ENCODE measurements around the gene SMIM44.
"Not testable (repeated sequence)": the region's sequence is repeated elsewhere in the genome, so short reads cannot be mapped to it uniquely, and the experiment has no call there.

Gene SMIM44

DNA sequence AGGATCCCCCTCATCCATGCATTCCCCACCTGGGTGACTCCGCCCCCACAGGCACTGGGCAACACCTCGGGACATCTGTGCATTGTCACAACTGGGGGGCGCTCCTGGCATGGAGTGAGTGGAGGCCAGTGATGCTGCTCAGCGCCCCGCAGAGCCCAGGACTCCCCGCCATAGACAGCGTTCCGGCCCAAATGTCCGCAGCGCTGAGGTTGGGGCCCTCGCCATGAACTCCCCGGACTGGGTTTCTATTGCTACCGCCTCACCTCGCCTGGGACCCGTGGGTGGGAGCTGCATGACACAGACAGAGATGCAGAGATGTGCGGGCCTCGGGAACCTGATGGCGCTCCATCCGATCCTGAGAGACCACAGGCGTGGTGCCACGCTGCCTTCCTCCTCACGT lies 27.5 kb upstream of the SMIM44 start:
- Histone ChIP-seq H4K20me1 (peaks cover 86% of the 10 kb centered on the region), H3K9ac (no peak overlapping the region), H3K27ac (no peak overlapping the region), H3K27me3 (no peaks in the 10 kb centered on the region), H3K4me3 (no peak overlapping the region), H3K36me3 (peaks cover 64% of the 10 kb centered on the region), H3K9me3 (no peaks in the 10 kb centered on the region), H3K4me2 (no peak overlapping the region), H3K4me1 (peaks cover 79% of the 10 kb centered on the region)
- no peak for TF ChIP-seq Cebpa-rat (IDR thresholded peaks at IDR 0.05)

DNA sequence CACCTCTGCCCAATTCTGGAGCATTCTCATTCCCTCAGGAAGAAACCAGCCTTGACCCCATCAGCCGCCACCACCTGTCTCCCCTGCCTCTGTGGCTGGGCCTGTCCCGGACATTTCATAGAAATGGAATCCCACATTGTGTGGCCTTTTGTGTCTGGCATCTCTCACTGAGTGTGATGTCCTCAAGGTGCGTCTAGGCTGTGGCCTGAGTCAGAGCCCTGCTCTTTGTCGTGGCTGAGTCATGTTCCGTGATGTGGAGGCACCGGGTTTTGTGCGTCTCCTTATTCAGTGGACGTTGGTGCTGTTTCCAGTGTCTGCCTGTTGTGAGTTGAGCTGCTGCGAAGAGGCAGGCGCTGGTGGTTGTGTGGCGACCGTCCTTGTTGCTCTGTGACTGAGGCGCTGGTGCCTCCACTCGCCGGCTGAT lies 26.3 kb upstream of the SMIM44 start:
- Histone ChIP-seq H4K20me1 (peaks cover 74% of the 10 kb centered on the region), H3K9ac (peak overlapping the region; percentile 63; the same call in 1 of the 2 replicates), H3K27ac (0 out of 2 replicates have a peak overlapping the region, but pooled peaks have one; percentile 31), H3K9me3 (no peaks in the 10 kb centered on the region), H3K27me3 (no peaks in the 10 kb centered on the region), H3K36me3 (peaks cover 62% of the 10 kb centered on the region), H3K4me3 (no peak overlapping the region), H3K4me1 (peaks cover 79% of the 10 kb centered on the region), H3K4me2 (no peak overlapping the region)
- no peak for TF ChIP-seq Cebpa-rat (IDR thresholded peaks at IDR 0.05)

DNA sequence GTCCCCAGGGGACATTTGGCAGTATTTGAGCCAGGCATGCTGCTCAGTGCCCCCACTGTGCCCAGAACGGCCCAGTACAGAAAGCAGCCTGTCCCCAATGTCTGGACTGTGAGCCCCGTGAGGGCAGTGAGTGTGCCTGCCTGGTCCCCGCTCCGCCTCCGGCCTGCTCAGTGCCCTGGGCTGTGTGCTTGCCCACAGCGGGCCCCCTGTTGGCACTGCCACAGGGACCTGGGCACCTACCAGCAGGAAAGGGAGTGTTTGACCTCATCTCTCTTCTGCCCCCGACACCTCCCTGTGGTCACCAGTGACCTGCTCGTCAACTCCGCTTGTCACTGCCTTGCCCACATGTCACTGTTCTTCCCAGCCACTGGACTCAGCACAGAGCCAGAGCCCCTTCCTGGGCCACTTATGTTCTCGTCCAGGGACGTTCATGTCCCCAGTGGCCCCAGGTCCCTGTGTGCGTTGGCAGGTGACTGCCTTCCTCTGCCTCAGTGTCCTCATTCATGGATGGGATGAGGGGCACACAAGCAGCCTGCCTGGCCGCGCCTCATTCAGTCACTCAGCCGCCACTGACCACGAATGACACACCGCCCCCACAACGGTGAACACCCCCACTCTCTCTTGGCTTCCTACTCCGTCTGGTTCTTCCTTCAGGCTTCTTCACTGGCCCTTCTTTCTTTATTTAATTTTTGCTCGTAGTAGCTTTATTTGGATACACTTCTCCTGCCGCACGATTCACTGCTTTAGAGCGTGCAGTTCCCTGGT lies 25.7 kb upstream of the SMIM44 start:
- peaks cover 76% of the 10 kb centered on the region for H3K4me1 ChIP-seq
- H3K4me2 ChIP-seq, result peak overlapping the region; percentile 50
- H3K4me3 ChIP-seq, result no peak overlapping the region
- peaks cover 56% of the 10 kb centered on the region for H3K36me3 ChIP-seq
- H4K20me1 ChIP-seq, result peaks cover 68% of the 10 kb centered on the region
- H3K27me3 ChIP-seq, result no peaks in the 10 kb centered on the region
- H3K9me3 ChIP-seq, result no peaks in the 10 kb centered on the region
- TF ChIP-seq Cebpa-rat (IDR thresholded peaks at IDR 0.05), result no peak
- peak overlapping the region; percentile 63 for H3K9ac ChIP-seq
- peak overlapping the region; percentile 31; the same call in 1 of the 2 replicates for H3K27ac ChIP-seq

DNA sequence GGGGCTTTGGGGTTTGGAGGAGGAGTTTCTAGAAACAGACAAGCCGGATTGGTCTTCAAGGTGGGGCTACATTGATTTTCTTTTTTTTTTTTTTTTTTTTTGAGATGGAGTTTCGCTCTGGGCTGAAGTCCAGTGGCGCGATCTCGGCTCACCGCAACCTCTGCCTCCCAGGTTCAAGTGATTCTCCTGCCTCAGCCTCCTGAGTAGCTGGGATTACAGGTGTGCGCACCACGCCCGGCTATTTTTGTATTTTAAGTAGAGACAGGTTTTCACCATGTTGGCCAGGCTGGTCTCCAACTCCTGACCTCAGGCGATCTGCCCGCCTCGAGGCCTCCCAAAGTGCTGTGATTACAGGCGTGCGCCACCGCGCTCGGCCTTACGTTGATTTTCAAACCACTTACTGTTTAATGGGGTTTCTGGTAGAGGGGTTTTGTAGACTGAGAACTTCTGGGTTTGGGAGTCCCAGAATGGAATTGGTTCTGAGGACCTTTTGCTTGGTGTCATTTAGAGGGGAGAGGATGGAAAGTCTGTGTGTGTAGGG lies 24.9 kb upstream of the SMIM44 start:
- Histone ChIP-seq H3K4me2 (peak overlapping the region; percentile 50), H3K4me1 (peaks cover 69% of the 10 kb centered on the region), H3K36me3 (peaks cover 48% of the 10 kb centered on the region), H4K20me1 (peaks cover 60% of the 10 kb centered on the region), H3K9ac (peak overlapping the region; percentile 63; the same call in 1 of the 2 replicates)
- not testable (repeated sequence) for H3K27me3 ChIP-seq, H3K4me3 ChIP-seq, H3K9me3 ChIP-seq, H3K27ac ChIP-seq

DNA sequence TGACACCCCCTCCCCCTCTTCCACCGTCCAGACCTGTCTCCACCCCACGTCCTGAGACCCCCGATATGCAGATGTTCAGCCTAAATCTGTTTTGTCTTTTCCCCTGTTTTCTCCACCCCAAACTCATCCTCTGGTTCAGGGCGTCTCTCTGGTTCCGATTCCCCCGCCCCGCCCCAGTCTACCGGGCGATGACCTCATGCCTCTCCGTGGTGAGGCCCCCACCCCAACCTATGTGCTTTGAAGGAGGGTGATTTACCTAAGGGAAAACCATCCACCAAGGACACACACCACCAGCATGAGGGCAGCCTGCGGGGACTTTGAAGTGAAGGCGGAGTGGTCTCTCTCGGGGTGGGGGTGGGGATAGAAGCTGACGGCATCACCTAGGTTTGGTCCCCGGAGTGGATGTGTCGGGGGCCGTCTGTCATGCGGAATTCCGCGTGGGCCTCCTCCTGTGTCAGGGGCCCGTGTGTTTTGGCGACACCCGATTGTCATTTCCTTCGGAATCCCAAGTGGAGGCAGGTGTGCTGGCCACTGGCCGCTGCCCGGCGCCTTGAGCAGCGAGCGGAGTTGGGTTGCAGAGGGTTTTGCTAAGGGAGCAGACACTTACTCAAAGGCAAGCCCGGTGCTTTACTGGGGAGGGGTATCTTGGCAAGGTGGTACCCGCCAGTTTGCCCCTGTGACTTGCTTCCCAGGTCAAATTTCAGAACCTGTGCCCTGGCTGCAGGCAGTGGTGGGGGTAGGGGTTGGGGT lies 24.3 kb upstream of the SMIM44 start:
- Histone ChIP-seq H3K4me1 (peaks cover 62% of the 10 kb centered on the region), H3K36me3 (peaks cover 41% of the 10 kb centered on the region), H3K4me2 (peak overlapping the region; percentile 96), H3K9ac (peak overlapping the region; percentile 97), H3K27ac (peak overlapping the region; percentile 26; the same call in 1 of the 2 replicates), H3K4me3 (peak overlapping the region; percentile 96), H3K9me3 (no peaks in the 10 kb centered on the region), H3K27me3 (no peaks in the 10 kb centered on the region), H4K20me1 (peaks cover 54% of the 10 kb centered on the region)
- no peak for TF ChIP-seq Cebpa-rat (IDR thresholded peaks at IDR 0.05)

DNA sequence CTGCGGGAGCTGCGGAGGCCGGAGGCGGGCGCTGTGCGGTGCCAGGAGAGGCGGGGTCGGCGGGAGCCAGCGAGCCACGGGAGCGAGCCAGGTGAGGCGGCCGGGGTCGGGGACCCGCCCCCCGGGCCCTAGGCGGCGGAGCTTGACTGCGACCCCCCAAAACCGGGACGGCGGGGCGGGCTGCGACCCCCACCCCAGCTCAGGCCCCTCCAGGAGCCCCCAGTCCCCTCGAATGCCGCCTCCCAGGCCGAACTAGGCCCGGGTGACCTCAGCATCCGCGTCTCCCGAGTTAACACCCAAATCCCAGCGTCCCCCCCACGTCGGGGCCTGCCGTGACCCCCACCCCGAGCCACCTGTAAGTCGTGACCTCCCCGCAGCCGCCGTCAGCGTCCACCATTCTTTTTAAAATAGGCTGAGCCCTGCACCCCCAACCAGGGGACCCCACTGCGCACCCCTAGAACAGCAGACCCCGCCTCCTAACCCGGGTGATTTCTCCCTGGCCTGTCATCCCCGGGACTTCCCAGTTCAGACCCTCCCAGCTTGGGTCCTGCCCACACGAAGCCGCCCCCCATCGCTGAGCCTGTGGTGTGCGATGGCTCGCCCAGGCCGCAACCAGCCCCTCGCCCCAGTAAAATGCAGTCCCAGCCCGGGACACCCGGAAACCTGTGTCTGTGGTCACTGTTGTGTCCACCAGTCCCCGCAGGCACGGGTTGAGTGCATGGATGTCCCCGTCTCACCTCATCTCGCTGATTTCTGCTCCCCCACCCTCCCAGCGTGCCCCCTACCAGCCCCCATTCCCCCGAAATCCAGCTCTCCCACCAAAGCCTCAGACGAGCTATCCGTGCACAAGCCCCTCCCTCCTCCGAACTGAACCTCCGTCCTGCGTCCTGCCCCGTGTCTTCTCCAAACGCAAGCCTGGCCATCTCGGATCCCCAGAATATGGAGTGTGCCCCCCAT lies 23.4 kb upstream of the SMIM44 start:
- Histone ChIP-seq H3K27me3 (no peaks in the 10 kb centered on the region), H3K27ac (peak overlapping the region; percentile 97), H3K4me2 (peak overlapping the region; percentile 96), H3K36me3 (peaks cover 33% of the 10 kb centered on the region), H3K4me1 (peaks cover 54% of the 10 kb centered on the region), H3K9me3 (no peaks in the 10 kb centered on the region), H3K9ac (peak overlapping the region; percentile 97), H4K20me1 (peaks cover 45% of the 10 kb centered on the region), H3K4me3 (peak overlapping the region; percentile 96)
- no peak for TF ChIP-seq Cebpa-rat (IDR thresholded peaks at IDR 0.05)

DNA sequence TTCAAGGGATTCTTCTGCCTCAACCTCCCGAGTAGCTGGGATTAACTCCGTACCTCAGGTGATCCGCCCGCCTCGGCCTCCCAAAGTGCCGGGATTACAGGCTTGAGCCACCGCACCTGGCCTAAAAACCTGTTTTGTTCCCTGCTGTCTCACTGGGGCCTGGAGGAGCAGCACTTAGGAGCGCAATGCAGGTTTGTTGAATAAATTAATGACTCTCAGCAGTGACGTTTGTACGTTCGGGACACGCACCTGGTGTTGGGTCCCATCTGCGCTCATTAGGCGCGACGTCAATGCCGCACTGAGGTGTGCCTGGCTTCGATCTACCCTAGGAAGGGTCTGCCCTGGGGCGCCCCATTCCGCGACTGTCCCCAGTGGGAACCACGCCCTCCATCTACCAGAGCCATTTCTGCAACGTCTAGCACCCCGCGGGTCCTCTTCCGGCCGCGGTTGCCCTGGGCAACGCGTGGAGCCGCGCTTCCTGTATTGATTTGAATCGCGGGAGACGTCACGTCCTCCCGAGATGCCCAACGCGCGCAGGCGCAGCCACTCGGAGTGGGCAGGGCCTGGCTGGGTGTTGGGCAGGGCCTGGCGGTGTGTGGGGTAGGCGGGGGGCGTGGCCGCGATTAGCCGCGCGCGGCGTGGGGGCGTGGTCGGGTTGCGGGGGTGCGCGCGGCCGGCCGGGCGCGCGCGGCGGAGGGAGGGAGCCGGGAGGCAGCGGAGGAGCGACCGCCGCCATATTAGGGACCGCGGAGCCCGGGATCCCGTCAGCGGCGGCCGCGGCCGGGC lies 22.6 kb upstream of the SMIM44 start, which contains the start of gene FZR1:
Gene FZR1 (plus strand): TSS at position 714 of the 786 bp plus-strand sequence. CDS start 16,679 bp downstream, outside the sequence.
- Histone ChIP-seq H3K4me1 (peaks cover 49% of the 10 kb centered on the region), H3K4me2 (peak within 1 kb of the TSS; percentile 96), H3K9ac (peak within 1 kb of the TSS; percentile 97), H3K27ac (peak within 1 kb of the TSS; percentile 97), H3K9me3 (no peaks in the 10 kb centered on the region), H3K4me3 (peak within 1 kb of the TSS; percentile 96), H3K36me3 (peaks cover 24% of the 10 kb centered on the region), H4K20me1 (peaks cover 36% of the 10 kb centered on the region), H3K27me3 (no peaks in the 10 kb centered on the region)
- TF ChIP-seq Cebpa-rat (IDR thresholded peaks at IDR 0.05), result no peak

DNA sequence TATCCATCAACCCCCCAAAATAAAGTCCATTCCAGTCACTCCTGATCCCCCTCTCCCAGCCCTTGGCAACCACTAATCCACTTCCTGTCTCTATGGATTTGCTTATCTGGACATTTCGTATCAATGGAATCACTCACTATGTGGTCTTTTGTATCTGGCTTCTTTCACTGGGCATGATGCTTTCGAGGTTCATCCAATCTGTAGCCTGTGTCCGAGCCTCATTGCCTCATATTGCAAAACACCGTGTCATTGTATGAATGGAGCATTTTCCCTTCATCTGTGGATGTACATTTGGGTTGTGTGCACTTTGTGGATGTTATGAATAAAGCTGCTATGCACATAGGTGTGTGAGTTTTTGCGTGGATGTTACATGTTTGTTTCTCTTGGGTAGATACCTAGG lies 21.5 kb upstream of the SMIM44 start:
- Histone ChIP-seq H3K4me3 (no peak overlapping the region), H3K9me3 (no peaks in the 10 kb centered on the region), H3K27ac (no peak overlapping the region), H3K4me1 (peaks cover 47% of the 10 kb centered on the region), H4K20me1 (peaks cover 26% of the 10 kb centered on the region), H3K9ac (no peak overlapping the region), H3K4me2 (peak overlapping the region; percentile 91), H3K27me3 (no peaks in the 10 kb centered on the region), H3K36me3 (peaks cover 13% of the 10 kb centered on the region)
- TF ChIP-seq Cebpa-rat (IDR thresholded peaks at IDR 0.05), result no peak
